ENCODE data around the gene FUT3.
"Not testable (repeated sequence)": the region's sequence is repeated elsewhere in the genome, so short reads cannot be mapped to it uniquely, and the experiment has no call there.

Gene FUT3

DNA sequence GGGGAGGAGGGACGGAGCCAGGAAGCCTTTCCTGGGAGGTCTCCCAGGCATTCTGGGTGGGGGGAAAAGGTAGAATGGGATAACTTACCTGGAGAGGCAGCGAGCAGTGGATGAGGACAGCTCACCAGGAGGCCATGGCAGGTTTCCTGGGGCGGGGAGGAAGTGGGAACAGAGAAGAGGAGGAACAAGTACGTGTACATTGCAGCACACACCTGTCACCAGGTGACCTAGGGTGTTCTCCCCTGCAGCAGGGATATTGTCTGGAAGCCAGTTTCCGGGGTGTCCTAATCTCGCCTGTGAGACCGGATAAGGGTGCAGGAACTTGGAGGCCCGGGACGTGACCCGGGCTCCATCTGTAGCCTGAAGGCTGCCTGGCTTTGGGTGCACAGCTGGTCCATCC lies at the start of gene FUT3:
TSS of gene FUT3 (minus strand) at position 148 of the 400 bp plus-strand sequence.
- DNase-seq: no peak

DNA sequence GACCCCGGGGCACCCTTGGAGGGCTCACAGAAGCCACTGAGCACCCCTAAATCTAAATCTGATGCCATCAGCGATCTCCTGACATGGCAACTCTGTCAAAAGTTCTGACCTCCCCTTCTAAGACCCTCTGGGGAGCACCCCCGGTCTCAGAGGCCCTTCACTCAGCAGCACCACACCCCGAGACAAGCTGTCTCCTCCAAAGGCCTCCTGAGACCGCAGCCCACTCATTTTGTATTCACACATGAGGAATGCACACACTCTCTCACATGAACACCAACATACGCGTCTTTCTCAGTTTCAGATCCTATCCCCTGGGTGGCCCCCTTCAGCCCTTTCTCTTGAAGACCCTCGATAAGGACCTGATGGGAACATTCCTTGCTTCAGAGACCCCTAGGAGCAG lies 49.7 kb upstream of the FUT3 start:
- DNase-seq: no peak

DNA sequence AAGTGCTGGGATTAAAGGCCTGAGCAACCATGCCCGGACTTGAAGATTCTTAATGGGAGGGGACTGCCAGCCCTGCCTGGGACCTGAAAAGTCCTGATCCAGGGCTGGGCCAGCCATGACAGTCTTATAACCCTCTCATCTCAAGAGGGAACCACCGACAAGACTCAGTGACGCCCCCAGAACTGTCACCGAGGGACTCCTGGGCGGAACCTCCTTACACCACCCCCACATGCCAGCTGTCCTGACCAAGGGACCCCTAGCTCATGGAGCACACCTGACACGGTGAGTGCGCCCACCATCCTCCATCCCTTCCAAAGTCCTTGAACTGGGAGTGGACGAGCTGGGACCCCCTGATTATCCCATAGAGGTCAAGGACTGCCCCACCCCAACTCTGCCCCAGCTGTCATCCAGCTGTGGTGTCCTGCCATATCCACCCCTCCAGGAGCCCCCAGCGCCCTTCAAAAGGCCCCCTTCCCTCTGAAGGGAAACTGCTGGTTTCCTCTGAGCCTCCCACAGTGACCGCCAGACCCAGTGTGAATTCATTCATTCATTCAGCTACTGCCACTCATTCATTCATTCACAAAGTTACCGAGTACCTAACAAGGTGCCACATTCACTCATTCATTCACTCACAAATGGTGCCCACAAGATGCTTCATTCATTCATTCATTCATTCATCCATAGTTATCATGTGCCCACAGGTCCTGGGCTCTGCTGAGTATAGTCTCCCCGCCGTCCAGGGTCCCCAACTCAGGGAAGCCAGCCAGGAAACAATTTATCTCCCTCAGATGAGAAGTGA lies 48.7 kb upstream of the FUT3 start:
- no peak for DNase-seq

DNA sequence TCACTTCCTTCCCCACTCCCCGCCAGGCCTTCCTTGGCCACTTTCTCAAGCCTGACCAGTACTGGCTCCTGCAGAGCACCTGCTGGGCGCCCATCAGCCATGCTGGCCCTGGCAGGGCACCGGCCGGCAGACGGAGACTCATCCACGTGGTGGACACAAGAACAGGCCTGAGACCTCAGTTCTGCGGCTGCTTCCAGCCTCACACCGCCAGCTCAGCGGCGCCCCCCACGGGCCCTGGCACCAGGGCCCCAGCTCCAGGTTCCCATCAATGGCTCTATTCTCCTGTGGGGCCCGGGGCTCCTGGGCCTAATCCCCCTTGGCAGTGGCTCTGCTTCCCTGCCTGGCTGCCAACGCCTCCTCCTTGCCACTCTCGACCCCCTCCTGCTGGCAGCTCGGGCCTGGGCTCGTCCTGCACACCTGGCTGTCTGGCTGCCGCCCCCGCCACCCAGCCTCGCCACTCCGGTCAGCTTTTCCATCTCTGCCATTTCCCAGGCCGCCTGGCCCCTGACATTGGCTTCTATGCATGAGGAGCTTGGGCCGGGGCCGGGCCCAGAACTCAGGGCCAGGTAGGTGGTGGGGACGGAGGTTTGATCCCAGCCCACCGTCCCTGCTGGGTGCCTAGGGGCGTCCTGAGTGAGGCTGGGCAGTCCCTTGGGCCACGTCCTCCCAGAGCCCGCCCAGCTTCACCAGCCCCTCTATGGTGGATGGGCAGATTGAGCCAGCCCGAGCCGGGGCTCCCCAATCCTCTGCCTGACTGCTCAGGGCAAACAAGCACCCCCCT lies 46.1 kb upstream of the FUT3 start:
- no peak for DNase-seq

DNA sequence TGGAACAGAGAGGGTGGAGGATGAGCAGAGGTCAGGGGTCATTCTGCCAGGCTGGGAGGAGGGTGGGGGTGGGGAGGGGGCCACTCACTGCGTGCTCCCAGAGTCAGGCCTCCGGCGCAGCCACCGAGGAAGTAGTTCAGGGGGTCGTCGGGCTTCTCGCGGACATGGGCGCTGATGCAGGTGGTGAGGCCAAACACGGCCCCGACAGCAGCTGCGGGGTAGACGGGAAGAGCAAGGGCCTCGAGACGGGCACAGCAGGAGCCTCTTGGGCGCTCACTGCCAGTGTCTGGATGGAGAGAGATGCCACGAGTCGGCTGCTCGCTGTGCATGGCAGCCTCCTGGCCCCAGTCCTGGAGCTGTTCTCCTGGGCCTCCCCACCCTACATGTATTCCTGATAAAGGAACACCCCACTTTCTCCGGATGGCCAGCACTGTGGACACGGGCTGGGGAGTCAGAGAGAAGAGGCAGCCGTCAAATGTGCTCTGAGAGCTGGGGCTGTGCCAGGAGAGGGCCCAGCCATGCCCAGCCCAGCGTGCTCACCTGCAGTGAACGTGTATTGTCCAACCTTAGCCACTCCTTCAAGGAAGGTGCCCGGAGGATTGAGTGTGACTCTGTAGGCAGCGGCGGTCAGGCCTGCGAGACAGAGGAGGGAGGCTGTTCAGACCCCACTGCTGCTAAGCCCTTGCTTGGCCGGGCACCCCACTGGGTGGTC lies 45.3 kb upstream of the FUT3 start:
- DNase-seq: no peak

DNA sequence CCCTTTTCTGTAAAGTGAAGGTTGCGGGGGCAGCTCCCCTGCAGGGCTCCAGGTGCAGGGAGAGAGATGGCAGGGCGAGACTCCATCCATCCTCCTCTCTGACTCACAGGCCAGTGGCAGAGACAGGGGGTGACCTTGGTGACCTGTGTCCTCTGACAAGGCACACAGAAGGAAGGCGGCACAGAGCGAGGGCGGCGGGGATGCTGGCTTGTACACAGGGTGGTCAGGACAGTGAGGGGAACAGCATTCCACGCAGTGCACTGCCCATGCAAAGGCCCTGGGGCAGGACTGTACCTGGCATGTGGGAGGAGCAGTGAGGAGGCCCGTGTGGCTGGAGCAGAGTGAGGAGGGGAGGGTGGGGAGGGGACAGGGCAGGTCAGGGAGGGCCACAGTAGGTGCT lies 44.6 kb upstream of the FUT3 start:
- no peak for DNase-seq

DNA sequence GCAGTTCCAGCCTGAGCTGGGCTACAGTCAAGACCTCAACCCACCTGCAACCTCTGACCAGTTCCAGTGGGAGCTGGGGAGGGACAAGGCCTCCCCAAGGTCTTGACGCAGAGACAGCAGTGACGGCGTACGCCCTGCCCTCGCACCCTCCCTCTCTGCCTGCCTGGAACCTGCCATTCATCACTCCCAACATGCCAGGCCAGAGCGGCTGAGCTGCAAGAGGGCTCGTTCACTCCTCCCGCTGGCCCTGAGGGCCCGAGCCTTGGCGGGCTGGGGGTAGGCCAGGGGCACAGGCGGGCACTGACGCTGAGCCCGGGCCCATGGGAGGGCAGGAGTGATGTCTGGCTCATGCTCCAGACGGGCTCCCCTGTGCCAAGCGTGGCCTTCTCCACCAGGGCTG lies 44.2 kb upstream of the FUT3 start:
- no peak for DNase-seq

DNA sequence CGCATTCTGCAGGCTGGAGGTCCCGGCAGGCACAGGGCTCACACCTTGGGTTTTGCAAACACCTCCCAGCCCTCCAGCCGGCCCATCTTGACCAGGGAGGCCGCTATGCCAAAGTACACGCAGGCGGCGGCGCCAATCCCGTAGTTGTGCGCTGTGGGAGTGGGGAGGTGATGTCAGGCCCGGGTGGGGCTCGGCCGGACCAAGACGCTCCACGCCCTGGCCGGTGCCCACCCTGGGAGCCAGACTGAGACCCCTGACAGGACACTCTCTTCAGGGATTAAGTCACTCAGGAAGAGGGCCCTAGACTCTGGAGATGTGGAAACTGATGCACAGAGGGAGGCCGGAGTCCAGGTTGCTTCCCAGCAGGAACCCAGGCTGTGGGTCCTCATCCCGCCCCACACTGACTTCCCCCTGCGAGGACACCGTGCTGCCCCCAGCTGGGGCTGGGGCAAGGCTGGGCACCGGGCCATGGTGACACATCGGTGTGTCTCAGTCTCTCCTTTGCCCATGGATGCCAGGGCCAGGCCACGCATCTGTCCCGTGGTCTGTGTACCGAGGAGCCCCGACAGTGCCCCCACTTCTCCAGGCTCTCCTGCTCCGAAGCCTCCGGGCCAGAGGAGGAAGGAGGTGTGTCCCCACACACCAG lies 43.6 kb upstream of the FUT3 start:
- DNase-seq: no peak

DNA sequence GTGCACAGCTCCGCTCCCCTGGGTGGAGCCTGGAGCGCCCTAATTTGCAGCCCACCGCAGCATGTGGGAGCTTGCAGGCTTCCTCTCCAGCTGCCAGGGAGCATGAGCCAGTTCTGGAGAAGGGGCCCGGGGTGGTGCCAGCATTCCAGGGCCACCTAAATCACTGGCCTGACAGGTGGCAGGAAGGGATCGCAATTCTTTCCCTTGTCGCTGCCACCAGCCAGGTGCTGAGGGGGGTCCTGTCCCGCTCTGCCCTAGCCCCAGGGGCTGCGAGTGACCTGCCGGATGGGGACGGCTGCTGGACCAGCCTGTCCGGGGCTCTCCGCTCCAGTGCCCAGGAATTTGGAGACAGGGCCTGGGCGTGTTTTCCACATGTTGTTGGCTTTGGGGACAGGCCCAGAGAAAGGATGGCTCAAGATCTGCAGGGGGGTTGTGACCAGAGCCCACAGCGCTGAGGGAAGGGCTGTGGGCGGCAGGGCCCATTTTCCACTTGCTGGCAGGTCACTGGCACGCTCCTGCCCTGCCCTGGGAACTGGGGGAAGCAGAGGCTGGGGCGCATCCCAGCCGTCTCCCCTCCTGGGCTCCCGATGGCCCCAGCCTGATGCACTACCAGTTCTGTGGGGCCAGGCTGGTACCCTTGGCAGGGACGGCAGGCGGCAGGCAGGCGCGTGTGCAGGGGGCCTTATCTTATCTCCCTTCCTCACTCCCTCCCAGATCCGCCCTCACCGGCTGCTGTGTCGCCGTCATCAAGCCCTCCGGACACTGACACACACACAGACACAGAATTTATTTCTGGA lies 42.9 kb upstream of the FUT3 start:
- DNase-seq: no peak

DNA sequence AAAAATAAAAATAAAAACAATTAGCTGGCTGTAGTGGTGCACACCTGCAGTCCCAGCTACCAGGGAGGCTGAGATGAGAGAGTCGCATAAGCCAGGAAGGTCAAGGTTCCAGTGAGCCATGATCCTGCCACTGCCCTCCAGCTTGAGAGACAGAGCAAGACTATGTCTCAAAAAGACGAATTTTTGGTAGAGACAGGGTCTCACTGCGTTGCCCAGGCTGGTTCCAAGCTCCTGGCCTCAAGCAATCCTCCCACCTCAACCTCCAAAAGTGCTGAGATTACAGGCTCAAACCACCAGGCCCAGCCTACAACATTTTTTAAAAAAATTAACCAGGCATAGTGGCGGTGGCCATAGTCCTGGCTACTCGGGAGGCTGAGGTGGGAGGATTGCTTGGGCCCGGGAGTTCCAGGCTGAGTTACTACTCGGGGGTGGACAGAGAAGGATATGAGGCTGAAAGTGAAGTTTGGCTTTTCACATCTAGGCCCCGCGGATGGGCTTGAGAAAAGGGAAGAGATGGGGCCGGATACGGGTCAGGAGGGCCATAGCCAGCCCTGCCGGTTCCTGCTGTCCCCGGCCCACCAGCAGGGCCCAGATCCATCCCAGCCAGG lies 42.2 kb upstream of the FUT3 start:
- no peak for DNase-seq

DNA sequence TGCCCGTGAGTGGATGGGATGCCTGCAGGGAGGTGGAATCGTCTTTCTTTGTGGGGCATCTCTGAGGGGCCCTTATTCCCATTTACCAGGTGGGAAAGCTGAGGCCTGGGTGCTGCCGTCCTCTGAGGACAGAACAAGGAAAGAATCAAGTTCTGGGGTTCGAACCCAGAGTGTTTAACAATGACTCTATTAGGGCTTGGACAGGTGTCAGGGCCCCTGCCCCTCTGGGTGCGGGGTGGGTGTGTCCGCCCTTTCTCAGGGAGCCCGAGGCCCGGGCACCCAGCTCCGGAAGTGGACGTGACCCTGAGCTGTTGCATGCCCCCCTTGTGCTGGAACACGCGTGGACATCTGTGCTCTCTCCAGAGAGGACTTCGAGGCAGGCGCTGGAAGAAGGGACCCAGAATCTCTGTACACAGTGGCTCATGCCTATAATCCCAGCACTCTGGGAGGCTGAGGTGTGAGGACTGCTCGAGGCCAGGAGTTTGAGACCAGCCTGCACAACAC lies 41.6 kb upstream of the FUT3 start:
- DNase-seq: no peak

DNA sequence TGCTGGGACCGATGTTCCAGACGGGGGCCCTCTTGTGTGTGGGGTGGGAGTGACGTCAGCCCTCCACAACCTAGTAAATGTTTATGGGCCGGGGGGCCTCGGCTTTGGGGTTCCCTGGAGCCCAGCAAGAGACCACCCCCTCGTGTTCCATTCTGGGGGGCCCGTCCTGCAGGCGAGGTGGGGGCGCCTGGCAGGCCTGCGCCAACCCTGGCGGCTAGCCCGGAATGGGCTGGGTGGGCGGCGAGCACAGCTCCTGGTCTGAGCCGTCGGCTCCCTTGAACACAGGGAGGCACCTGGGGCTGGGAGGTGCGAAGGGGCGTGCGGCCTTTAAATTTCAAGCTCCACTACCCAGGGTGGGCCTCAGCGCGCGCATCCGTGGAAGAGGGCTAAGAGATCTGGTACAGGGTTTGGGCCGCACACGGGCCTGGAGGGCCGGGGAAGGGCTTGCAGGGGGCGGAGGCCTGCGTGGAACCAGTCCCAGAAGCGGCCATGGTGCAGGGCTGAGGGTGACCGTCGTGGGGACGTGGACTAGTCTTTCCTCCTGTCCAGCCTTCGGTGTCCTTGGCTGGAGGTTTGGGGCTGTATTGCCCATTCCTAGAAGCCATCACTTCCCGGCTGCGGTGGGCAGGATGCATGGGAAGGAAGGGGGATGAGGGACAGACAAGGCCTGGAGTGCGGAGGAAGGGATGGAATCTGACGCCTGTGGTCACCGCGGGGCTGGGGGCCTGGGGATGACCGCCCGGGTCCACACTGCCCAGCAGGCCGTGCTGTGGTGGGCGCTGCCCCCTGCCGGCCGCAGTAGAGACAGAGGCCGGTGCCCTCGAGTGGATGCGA lies 40.9 kb upstream of the FUT3 start:
- DNase-seq: peak; percentile 24

DNA sequence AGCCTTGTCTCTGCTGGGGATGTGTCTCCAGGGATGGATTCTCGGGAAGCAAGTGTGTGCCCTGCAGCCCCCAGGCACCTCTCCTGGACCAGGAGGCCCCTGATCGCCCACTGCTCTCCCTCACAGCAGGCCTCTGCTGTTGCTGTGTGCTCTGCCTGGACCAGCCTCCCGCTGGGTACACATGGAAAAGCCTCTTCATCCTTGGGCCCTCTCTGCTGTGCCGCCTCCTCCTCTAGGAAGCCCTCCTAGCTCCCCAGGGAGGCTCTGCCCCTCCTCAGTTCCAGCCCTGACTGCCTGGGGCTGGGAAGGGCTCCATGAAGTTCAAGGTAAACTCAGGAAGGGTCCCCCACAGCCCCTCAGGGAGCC lies 40.3 kb upstream of the FUT3 start:
- DNase-seq: no peak

DNA sequence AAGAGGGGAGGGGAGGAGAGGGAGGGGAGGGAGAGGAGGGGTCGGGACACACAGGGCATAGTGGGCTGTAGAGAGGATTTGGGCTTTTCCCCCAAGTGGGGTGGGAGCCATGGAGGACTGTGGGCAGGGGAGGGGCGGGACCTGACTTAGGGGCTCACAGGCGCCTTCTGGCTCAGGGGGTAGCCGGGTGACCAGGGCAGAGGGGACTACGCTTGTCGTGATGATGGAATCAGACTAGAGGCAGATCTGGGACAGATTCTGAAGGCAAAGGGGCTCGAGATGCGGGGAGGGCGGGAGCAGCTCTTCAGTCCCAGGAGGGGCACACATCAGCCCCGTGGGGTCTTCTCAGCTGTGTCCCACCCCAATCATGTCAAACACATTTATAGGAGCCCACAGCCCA lies 38.9 kb upstream of the FUT3 start:
- no peak for DNase-seq

DNA sequence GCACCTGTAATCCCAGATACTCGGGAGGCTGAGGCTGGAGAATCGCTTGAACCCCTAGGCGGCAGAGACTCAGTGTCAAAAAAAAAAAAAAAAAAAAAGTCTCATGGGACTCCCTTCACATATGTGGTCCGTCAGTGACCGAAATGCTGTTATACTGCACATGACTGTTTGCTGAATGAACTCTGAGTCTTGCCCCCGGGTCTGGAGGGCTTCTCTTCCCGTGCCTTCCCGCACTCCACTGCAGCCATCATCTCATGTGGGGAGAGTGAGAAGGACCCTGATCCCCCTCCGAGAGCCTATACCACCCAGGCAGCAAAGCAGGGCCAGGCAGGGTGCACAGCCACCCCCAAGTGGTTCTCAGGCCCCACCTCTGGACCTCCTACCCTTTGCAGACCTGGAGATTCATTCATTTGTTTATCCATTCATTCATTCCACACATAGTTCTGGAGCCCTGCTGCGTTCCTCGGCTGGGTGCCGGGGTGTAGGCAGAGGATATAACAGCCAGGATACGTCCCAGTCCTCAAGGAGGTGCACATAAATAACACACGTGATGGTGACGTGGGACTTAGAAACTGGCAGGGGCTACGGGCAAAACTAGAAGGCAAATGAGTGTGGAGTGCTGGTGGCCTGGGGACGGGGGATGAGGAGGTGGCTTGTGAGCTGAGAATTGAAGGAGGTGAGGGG lies 38.2 kb upstream of the FUT3 start:
- DNase-seq: no peak

DNA sequence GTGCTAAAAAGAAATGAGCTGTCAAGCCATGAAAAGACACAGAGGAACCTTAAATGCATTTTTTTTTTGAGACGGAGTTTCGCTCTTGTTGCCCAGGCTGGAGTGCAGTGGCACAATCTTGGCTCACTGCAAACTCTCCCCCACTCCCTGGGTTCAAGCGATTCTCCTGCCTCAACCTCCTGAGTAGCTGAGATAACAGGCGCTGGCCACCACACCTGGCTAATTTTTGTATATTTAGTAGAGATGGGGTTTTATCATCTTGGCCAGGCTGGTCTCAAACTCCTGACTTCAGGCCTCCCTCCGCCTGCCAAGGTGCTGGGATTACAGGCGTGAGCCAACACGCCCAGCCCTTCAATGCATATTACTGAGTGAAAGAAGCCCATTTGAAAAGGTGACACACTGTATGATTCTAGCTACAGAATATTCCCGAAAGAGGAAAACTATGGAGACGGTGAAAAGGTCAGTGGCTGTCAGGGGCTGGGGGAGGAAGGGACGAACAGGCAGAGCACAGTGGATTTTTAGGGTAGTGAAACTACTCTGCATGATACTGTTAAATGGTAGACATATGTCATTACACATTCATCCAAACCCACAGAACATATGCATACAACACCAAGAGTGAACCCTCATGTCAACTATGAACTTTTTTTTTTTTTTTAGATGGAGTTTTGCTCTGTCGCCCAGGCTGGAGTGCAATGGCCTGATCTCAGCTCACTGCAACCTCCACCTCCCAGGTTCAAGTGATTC lies 33.0 kb upstream of the FUT3 start:
- DNase-seq: not testable (repeated sequence)

DNA sequence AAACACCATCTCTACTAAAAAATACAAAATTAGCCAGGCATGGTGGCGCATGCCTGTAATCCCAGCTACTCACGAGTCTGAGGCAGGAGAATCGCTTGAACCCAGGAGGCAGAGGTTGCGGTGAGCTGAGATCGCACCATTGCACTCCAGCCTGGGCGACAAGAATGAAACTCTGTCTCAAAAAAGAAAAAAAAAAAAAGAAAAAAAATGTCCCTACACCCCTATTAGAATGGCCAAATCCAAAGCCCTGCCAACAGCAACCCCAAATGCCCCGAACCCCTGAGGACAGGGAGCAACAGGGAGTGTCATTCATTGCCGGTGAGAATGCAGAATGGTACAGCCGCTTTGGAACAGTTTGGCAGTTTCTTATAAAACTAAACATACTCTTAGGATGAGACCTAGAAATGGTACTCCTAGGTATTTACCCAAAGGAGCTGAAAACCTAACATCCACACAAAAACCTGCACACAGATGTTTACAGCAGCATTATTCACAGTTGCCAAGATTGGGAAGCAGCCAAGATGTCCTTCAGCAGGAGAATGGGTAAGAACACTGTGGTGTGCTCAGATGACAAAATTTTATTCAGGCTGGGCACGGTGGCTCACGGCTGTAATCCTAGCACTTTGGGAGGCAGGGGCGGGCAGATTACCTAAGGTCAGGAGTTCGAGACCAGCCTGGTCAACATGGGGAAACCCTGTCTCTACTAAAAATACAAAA lies 32.1 kb upstream of the FUT3 start:
- DNase-seq: not testable (repeated sequence)

DNA sequence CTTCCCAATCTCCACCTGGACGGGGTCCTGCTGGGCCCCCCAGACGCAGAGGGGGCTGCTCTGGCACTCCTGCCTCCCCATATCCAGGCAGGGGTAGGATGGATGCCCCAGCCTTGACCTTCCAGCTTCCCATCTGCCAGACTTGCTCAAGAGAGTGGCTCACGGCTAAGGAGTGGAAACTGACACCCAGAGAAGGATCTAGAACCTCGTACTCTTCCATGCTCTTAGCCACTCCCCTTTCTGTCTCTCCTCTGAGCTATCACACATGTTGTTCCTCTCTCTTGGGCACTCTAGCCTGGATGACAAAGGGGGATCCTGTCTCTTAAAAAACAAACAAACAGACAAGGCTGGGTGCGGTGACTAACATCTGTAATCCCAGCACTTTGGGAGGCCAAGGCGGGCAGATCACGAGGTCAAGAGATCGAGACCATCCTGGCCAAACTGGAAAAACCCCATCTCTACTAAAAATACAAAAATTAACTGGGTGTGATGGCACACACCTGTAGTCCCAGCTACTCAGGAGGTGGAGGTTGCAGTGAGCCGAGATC lies 31.2 kb upstream of the FUT3 start:
- DNase-seq: no peak

Measured in stimulated activated CD4-positive, alpha-beta T cell treated with anti-CD3 and anti-CD28 coated beads, Interleukin-12 subunit alpha, Interleukin-12 subunit beta, amount 100 ng/mL, for 4 hours (primary cell).